HepG2 (cell line): ENCODE measurements around the gene DQX1. TPM values are rescaled to one million over a fixed set of nuclear protein-coding genes. Genes with fewer than 3 reads are reported as not detected.

Source experiments
- DNMT3B ChIP-seq: conservative IDR thresholded peaks from 2 replicates; pipeline ENCODE4 v1.6.1; 2016; ENCODE audit warnings: missing biosample characterization, control low read depth
- GFI1 ChIP-seq: sonication (generic); formaldehyde crosslinking; IDR thresholded peaks from 2 replicates; pipeline ENCODE4 v1.5.0; 2020; ENCODE audit warnings: missing genetic modification reagents, mild to moderate bottlenecking, borderline replicate concordance
- HIVEP1 ChIP-seq: sonication (generic); formaldehyde crosslinking; IDR thresholded peaks from 2 replicates; pipeline ENCODE4 v1.4.0; 2020; ENCODE audit warnings: mild to moderate bottlenecking, missing genetic modification reagents
- KDM6A ChIP-seq: IDR thresholded peaks from 2 replicates; pipeline ENCODE4 v1.6.1; 2016; ENCODE audit warnings: low read depth
- MAFF ChIP-seq: IDR thresholded peaks from 2 replicates; pipeline ENCODE4 v1.6.1; 2011; ENCODE audit warnings: low read depth, low read length, improper control_type of control experiment
- MAX ChIP-seq: IDR thresholded peaks from 2 replicates; pipeline ENCODE4 v1.6.1; 2012; ENCODE audit warnings: inconsistent platforms
- MIXL1 ChIP-seq: IDR thresholded peaks from 2 replicates; pipeline ENCODE4 v1.6.1; 2016
- SALL1 ChIP-seq: sonication (generic); formaldehyde crosslinking; IDR thresholded peaks from 2 replicates; pipeline ENCODE4 v1.8.0; 2022; ENCODE audit warnings: mild to moderate bottlenecking, missing genetic modification reagents
- SIN3A ChIP-seq: IDR thresholded peaks from 2 replicates; pipeline ENCODE4 v1.6.1; 2011; ENCODE audit warnings: low read depth, mild to moderate bottlenecking, control low read depth, low read length, borderline replicate concordance
- ZNF550 ChIP-seq: sonication (generic); formaldehyde crosslinking; IDR thresholded peaks from 2 replicates; pipeline ENCODE4 v1.4.0; 2020; ENCODE audit warnings: mild to moderate bottlenecking, missing genetic modification reagents, borderline replicate concordance
- ZNF580 ChIP-seq: IDR thresholded peaks from 2 replicates; pipeline ENCODE4 v1.6.1; 2016; ENCODE audit warnings: low read depth, borderline replicate concordance
- ZNF619 ChIP-seq: sonication (generic); formaldehyde crosslinking; IDR thresholded peaks from 2 replicates; pipeline ENCODE4 v1.4.0; 2020; ENCODE audit warnings: mild to moderate bottlenecking, missing genetic modification reagents
- ZNF687 ChIP-seq: sonication (generic); formaldehyde crosslinking; IDR thresholded peaks from 2 replicates; pipeline ENCODE4 v1.5.1; 2020; ENCODE audit warnings: mild to moderate bottlenecking, missing genetic modification reagents, moderate library complexity
- polyA plus RNA-seq, 8 experiments: library from polyadenylated mRNA; depleted of rRNA in 3 of 8; stranded (reverse) in 7 of 8; unstranded in 1 of 8; fragments of >200 nt; fragmentation: Illumina TruSeq in 4 of 8; extraction: Trizol in 4 of 8; gene quantifications; 2 replicates each; pipeline versions ENCODE4 v1.2.1 to v1.2.3, GENCODE V29; 2011 to 2016; ENCODE audit warnings: low read depth in 4 of 8, missing spikeins in 1 of 8, mixed read lengths in 1 of 8; ENCODE audit not compliant: insufficient read depth in 1 of 8
- total RNA-seq, 5 experiments: library from RNA; depleted of rRNA; stranded (reverse); fragments of >200 nt; fragmentation: Illumina TruSeq; extraction: Trizol; gene quantifications; 2 replicates each; pipeline ENCODE4 v1.2.3, GENCODE V29; 2016; ENCODE audit warnings: low read depth in 1 of 5
- TF ChIP-seq, protein P1 (sequence below): sonication (generic); formaldehyde crosslinking; IDR thresholded peaks from 2 replicates; pipeline ENCODE4 v1.5.0; 2020; ENCODE audit warnings: mild to moderate bottlenecking, missing genetic modification reagents, borderline replicate concordance
- TF ChIP-seq, protein P2 (sequence below): sonication (generic); formaldehyde crosslinking; IDR thresholded peaks from 2 replicates; pipeline ENCODE4 v1.5.1; 2020; ENCODE audit warnings: mild to moderate bottlenecking, missing genetic modification reagents

The DQX1 gene
- total and polyA plus RNA-seq, 2 of the 13 experiments (the other 11 are each of a cell fraction or from before 2014, with no cell fraction given), result 27.6 to 89.8 TPM

DNA sequence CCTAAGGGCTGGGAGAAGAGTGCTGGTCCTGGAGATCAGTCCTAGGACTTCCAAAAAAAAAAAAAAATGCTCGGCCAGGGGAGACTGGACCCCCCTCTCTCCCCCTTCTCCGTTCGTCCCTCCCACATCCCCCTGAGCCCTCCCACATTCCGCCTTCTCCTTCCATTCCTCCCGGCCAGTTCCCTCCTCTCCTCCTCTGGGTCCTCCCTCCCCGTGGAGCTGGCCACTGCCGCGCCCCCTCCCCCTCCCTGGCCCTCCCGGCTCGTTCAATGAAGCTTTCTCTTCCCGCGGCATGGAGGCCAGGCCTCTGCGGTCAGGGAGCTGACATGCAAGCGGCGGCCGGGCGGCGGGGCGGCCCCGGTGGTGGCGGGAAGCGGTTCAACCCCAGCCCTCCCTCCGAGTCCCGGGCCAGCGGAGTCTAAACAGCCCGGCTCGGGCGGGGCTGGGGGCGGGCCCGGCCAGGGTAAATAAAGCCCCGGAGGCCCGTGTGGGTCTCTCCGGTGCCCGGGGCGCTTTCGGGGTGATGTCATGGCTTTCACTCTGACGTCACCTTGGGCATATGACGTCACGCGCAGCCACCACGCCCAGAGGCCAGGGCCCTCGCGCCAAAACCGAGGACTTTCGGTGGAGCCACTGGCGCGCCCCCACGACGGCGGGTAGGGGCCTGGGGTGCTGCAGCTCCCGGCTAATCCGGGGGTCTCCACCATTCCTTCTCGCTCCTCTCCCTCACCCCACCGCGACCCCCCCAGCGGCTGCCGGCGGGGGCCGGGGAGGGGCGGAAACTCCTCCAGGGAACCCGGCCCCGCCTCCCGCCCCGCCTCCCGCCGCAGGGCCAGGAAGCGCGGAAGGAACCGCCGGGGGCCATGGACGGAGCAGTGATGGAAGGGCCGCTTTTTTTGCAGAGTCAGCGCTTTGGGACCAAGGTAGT is 28.1 kb upstream of the DQX1 start, which contains the start of the genes DOK1 and LOXL3 (continued):
- TF ChIP-seq, protein P1, sequence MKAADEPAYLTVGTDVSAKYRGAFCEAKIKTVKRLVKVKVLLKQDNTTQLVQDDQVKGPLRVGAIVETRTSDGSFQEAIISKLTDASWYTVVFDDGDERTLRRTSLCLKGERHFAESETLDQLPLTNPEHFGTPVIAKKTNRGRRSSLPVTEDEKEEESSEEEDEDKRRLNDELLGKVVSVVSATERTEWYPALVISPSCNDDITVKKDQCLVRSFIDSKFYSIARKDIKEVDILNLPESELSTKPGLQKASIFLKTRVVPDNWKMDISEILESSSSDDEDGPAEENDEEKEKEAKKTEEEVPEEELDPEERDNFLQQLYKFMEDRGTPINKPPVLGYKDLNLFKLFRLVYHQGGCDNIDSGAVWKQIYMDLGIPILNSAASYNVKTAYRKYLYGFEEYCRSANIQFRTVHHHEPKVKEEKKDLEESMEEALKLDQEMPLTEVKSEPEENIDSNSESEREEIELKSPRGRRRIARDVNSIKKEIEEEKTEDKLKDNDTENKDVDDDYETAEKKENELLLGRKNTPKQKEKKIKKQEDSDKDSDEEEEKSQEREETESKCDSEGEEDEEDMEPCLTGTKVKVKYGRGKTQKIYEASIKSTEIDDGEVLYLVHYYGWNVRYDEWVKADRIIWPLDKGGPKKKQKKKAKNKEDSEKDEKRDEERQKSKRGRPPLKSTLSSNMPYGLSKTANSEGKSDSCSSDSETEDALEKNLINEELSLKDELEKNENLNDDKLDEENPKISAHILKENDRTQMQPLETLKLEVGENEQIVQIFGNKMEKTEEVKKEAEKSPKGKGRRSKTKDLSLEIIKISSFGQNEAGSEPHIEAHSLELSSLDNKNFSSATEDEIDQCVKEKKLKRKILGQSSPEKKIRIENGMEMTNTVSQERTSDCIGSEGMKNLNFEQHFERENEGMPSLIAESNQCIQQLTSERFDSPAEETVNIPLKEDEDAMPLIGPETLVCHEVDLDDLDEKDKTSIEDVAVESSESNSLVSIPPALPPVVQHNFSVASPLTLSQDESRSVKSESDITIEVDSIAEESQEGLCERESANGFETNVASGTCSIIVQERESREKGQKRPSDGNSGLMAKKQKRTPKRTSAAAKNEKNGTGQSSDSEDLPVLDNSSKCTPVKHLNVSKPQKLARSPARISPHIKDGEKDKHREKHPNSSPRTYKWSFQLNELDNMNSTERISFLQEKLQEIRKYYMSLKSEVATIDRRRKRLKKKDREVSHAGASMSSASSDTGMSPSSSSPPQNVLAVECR (CRISPR knock-in tag), result peak; percentile 34; the same call in 1 of the 2 replicates
- TF ChIP-seq MAX (no peak), MIXL1 (CRISPR knock-in tag) (no peak), SIN3A (peak; percentile 34; the same call in 1 of the 2 replicates), ZNF580 (CRISPR knock-in tag) (no peak), ZNF687 (CRISPR knock-in tag) (peak; percentile 51), SALL1 (CRISPR knock-in tag) (0 out of 2 replicates have a peak, but pooled peaks have one; percentile 19), ZNF619 (peak; percentile 15; the same call in 1 of the 2 replicates), MAFF (peak; percentile 99), DNMT3B (0 out of 2 replicates have a peak, but pooled peaks have one; percentile 69), HIVEP1 (CRISPR knock-in tag) (0 out of 2 replicates have a peak, but pooled peaks have one; percentile 15), KDM6A (CRISPR knock-in tag) (no peak), GFI1 (no peak), ZNF550 (0 out of 2 replicates have a peak, but pooled peaks have one; percentile 48)
- TF ChIP-seq, protein P2, sequence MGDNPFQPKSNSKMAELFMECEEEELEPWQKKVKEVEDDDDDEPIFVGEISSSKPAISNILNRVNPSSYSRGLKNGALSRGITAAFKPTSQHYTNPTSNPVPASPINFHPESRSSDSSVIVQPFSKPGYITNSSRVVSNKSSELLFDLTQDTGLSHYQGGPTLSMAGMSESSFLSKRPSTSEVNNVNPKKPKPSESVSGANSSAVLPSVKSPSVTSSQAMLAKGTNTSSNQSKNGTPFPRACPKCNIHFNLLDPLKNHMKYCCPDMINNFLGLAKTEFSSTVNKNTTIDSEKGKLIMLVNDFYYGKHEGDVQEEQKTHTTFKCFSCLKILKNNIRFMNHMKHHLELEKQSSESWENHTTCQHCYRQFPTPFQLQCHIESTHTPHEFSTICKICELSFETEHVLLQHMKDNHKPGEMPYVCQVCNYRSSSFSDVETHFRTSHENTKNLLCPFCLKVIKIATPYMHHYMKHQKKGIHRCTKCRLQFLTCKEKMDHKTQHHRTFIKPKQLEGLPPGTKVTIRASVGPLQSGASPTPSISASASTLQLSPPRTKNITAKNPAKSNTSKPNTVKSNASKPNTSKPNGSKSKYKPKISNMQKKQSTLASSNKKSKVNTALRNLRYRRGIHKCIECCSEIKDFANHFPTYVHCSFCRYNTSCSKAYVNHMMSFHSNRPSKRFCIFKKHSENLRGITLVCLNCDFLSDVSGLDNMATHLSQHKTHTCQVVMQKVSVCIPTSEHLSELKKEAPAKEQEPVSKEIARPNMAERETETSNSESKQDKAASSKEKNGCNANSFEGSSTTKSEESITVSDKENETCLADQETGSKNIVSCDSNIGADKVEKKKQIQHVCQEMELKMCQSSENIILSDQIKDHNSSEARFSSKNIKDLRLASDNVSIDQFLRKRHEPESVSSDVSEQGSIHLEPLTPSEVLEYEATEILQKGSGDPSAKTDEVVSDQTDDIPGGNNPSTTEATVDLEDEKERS (CRISPR knock-in tag), result 0 out of 2 replicates have a peak, but pooled peaks have one; percentile 43
